Measurements from ENCODE around the gene GRIN1. TPM values are rescaled to one million over a fixed set of nuclear protein-coding genes. Genes with fewer than 3 reads are reported as not detected.

GRIN1 gene
- total and polyA plus RNA-seq, 4 donors: 0.06 to 0.51 (median 0.34) TPM

- Histone ChIP-seq H3K4me3 (no peak overlapping the region), H3K4me1 (ENCODE audit: control insufficient read depth in 5 of 5, insufficient read depth in 5 of 5, low read length in 5 of 5) (peaks cover 14 to 37% (median 20%) of the 10 kb centered on the region in 5 donors), H3K36me3 (ENCODE audit: control insufficient read depth in 4 of 4, insufficient read depth in 4 of 4, low read length in 4 of 4) (peaks cover 8 to 64% (median 30%) of the 10 kb centered on the region in 4 donors), H3K27ac (ENCODE audit: low read depth in 1 of 2, low read length in 1 of 2) (no peak overlapping the region), H3K9ac (ENCODE audit: insufficient read depth in 1 of 2, low read length in 2 of 2) (no peak overlapping the region), H3K9me3 (ENCODE audit: control insufficient read depth in 4 of 4, insufficient read depth in 3 of 4, low read length in 3 of 4) (peaks cover 0 to 2% (median 0%) of the 10 kb centered on the region in 4 donors), H3K27me3 (ENCODE audit: control insufficient read depth in 3 of 3, insufficient read depth in 3 of 3, low read length in 2 of 3) (no peaks in the 10 kb centered on the region)
- ATAC-seq (ENCODE audit: insufficient read depth, low FRiP score): no peak
- DNase-seq: no peak
- TF ChIP-seq, protein P1, sequence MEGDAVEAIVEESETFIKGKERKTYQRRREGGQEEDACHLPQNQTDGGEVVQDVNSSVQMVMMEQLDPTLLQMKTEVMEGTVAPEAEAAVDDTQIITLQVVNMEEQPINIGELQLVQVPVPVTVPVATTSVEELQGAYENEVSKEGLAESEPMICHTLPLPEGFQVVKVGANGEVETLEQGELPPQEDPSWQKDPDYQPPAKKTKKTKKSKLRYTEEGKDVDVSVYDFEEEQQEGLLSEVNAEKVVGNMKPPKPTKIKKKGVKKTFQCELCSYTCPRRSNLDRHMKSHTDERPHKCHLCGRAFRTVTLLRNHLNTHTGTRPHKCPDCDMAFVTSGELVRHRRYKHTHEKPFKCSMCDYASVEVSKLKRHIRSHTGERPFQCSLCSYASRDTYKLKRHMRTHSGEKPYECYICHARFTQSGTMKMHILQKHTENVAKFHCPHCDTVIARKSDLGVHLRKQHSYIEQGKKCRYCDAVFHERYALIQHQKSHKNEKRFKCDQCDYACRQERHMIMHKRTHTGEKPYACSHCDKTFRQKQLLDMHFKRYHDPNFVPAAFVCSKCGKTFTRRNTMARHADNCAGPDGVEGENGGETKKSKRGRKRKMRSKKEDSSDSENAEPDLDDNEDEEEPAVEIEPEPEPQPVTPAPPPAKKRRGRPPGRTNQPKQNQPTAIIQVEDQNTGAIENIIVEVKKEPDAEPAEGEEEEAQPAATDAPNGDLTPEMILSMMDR (IDR thresholded peaks at IDR 0.05; ENCODE audit: control extremely low read depth, extremely low read depth): no peak
- WGBS, 2 donors: 81 to 90% methylated on average over 6 of the region's 6 CpGs
These were observed 47.4 kb downstream of the GRIN1 start for GRCh38 chr9:137186385-137186784.

GRCh38 chr9:137187386-137187785 lies 48.4 kb downstream of the GRIN1 start:
- Histone ChIP-seq H3K9ac (ENCODE audit: insufficient read depth in 1 of 2, low read length in 2 of 2) (peak overlapping the region in 1 of 2 donors; percentile 52), H3K9me3 (ENCODE audit: control insufficient read depth in 4 of 4, insufficient read depth in 3 of 4, low read length in 3 of 4) (peaks cover 0 to 2% (median 0%) of the 10 kb centered on the region in 4 donors), H3K4me1 (ENCODE audit: control insufficient read depth in 5 of 5, insufficient read depth in 5 of 5, low read length in 5 of 5) (peaks cover 14 to 37% (median 20%) of the 10 kb centered on the region in 5 donors), H3K36me3 (ENCODE audit: control insufficient read depth in 4 of 4, insufficient read depth in 4 of 4, low read length in 4 of 4) (peaks cover 8 to 61% (median 25%) of the 10 kb centered on the region in 4 donors), H3K27ac (ENCODE audit: low read depth in 1 of 2, low read length in 1 of 2) (no peak overlapping the region), H3K27me3 (ENCODE audit: control insufficient read depth in 3 of 3, insufficient read depth in 3 of 3, low read length in 2 of 3) (no peaks in the 10 kb centered on the region), H3K4me3 (peak overlapping the region; percentile 96)
- TF ChIP-seq, protein P1 (IDR thresholded peaks at IDR 0.05; ENCODE audit: control extremely low read depth, extremely low read depth): no peak
- 85 to 88% methylated on average over 15 of the region's 15 CpGs for WGBS, 2 donors
- ATAC-seq (ENCODE audit: insufficient read depth, low FRiP score) (no peak), DNase-seq (no peak)

GRCh38 chr9:137188086-137188489 lies 49.1 kb downstream of the GRIN1 start:
- Histone ChIP-seq H3K9ac (ENCODE audit: insufficient read depth in 1 of 2, low read length in 2 of 2) (peak overlapping the region; percentile 37 to 52), H3K36me3 (ENCODE audit: control insufficient read depth in 4 of 4, insufficient read depth in 4 of 4, low read length in 4 of 4) (peaks cover 1 to 54% (median 21%) of the 10 kb centered on the region in 4 donors), H3K27me3 (ENCODE audit: control insufficient read depth in 3 of 3, insufficient read depth in 3 of 3, low read length in 2 of 3) (no peaks in the 10 kb centered on the region), H3K4me3 (peak overlapping the region; percentile 96), H3K4me1 (ENCODE audit: control insufficient read depth in 5 of 5, insufficient read depth in 5 of 5, low read length in 5 of 5) (peaks cover 14 to 37% (median 20%) of the 10 kb centered on the region in 5 donors), H3K9me3 (ENCODE audit: control insufficient read depth in 4 of 4, insufficient read depth in 3 of 4, low read length in 3 of 4) (no peaks in the 10 kb centered on the region), H3K27ac (ENCODE audit: low read depth in 1 of 2, low read length in 1 of 2) (peak overlapping the region; percentile 81 to 95)
- no peak for ATAC-seq (ENCODE audit: insufficient read depth, low FRiP score)
- DNase-seq: no peak
- TF ChIP-seq, protein P1 (IDR thresholded peaks at IDR 0.05; ENCODE audit: control extremely low read depth, extremely low read depth): no peak
- WGBS, 2 donors: 0% methylated on average over 25 to 31 of the region's 31 CpGs
